Activated naive CD4-positive, alpha-beta T cell treated with Interleukin-2 at 50 U/mL for 16 hours (primary cell): ENCODE data around the gene HDHD3.
"Not testable (repeated sequence)": the region's sequence is repeated elsewhere in the genome, so short reads cannot be mapped to it uniquely, and the experiment has no call there.

Experiments used
- DNase-seq: peaks from one replicate; pipeline ENCODE4 v3.0.0-alpha.2; 2020

Gene HDHD3

GRCh38 chr9:113376634-113377567, at the start of gene HDHD3:
Gene HDHD3 (minus strand): TSS chr9:113376986. CDS start chr9:113374354, 2,632 bp downstream.
- DNase-seq, result peak; percentile 72

GRCh38 chr9:113425072-113425471, 48.3 kb upstream of the HDHD3 start:
- DNase-seq, result no peak

GRCh38 chr9:113421726-113422125, 44.9 kb upstream of the HDHD3 start:
- DNase-seq, result no peak

- no peak for DNase-seq
Observed at GRCh38 chr9:113417370-113417769, 40.6 kb upstream of the HDHD3 start.

- DNase-seq, result no peak
Observed at GRCh38 chr9:113416149-113416721, 39.4 kb upstream of the HDHD3 start.

GRCh38 chr9:113410207-113410864, 33.5 kb upstream of the HDHD3 start, which contains the start of the genes C9orf43 and POLE3:
Gene C9orf43 (plus strand): TSS chr9:113410747. CDS start chr9:113413494, 2,747 bp downstream.
Gene POLE3 (minus strand): TSS chr9:113410675. CDS start chr9:113410293, 382 bp downstream.
- DNase-seq, result peak; percentile 97

- DNase-seq, result no peak
Observed at GRCh38 chr9:113409883-113410206, 33.1 kb upstream of the HDHD3 start.

GRCh38 chr9:113409481-113409880, 32.7 kb upstream of the HDHD3 start:
- no peak for DNase-seq

GRCh38 chr9:113406873-113407511, 30.2 kb upstream of the HDHD3 start:
- DNase-seq, result peak; percentile 65

- not testable (repeated sequence) for DNase-seq
Observed at GRCh38 chr9:113406353-113406752, 29.6 kb upstream of the HDHD3 start.

GRCh38 chr9:113403646-113404045, 26.9 kb upstream of the HDHD3 start:
- DNase-seq, result no peak

GRCh38 chr9:113401027-113401792, 24.4 kb upstream of the HDHD3 start, which contains the start of gene ALAD:
Gene ALAD (minus strand): TSS chr9:113401284. CDS start chr9:113393559, 7,725 bp downstream.
- DNase-seq, result peak; percentile 99

GRCh38 chr9:113399646-113400200, 22.9 kb upstream of the HDHD3 start:
- no peak for DNase-seq

GRCh38 chr9:113398796-113399195, 22.0 kb upstream of the HDHD3 start:
- no peak for DNase-seq

- DNase-seq, result no peak
Observed at GRCh38 chr9:113397203-113397631, 20.4 kb upstream of the HDHD3 start.

GRCh38 chr9:113395000-113395861, 18.4 kb upstream of the HDHD3 start:
- DNase-seq, result no peak

GRCh38 chr9:113393281-113393680, 16.5 kb upstream of the HDHD3 start:
- no peak for DNase-seq

GRCh38 chr9:113391917-113392316, 15.1 kb upstream of the HDHD3 start:
- DNase-seq, result no peak

- no peak for DNase-seq
Observed at GRCh38 chr9:113390192-113390960, 13.6 kb upstream of the HDHD3 start.

- no peak for DNase-seq
Observed at GRCh38 chr9:113389451-113389850, 12.7 kb upstream of the HDHD3 start.
